Measurements from ENCODE around the gene ANXA7.

- no peak for TF ChIP-seq POLR2AphosphoS5 (IDR thresholded peaks at IDR 0.05)
- TF ChIP-seq, protein P1, sequence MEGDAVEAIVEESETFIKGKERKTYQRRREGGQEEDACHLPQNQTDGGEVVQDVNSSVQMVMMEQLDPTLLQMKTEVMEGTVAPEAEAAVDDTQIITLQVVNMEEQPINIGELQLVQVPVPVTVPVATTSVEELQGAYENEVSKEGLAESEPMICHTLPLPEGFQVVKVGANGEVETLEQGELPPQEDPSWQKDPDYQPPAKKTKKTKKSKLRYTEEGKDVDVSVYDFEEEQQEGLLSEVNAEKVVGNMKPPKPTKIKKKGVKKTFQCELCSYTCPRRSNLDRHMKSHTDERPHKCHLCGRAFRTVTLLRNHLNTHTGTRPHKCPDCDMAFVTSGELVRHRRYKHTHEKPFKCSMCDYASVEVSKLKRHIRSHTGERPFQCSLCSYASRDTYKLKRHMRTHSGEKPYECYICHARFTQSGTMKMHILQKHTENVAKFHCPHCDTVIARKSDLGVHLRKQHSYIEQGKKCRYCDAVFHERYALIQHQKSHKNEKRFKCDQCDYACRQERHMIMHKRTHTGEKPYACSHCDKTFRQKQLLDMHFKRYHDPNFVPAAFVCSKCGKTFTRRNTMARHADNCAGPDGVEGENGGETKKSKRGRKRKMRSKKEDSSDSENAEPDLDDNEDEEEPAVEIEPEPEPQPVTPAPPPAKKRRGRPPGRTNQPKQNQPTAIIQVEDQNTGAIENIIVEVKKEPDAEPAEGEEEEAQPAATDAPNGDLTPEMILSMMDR (IDR thresholded peaks at IDR 0.05), result no peak
- no peak for TF ChIP-seq POLR2A (IDR thresholded peaks at IDR 0.05)
- no peak for TF ChIP-seq EP300 (IDR thresholded peaks at IDR 0.05; ENCODE audit: low read depth)
Observed at GRCh38 chr10:73406846-73407245, 7.0 kb downstream of the ANXA7 start.
